CD8-positive, alpha-beta memory T cell (primary cell): ENCODE data around the gene PHYKPL. TPM values are rescaled to one million over a fixed set of nuclear protein-coding genes. Genes with fewer than 3 reads are reported as not detected.
"Not testable (repeated sequence)": the region's sequence is repeated elsewhere in the genome, so short reads cannot be mapped to it uniquely, and the experiment has no call there.

Source experiments
- CTCF ChIA-PET: fragments of 350-600 bp; sonication (Branson Sonifier 250); formaldehyde crosslinking; loops from one replicate; lab custom pipeline; 2021; ENCODE audit warnings: antibody characterized with exemption; lab: Charles Lee
- POLR2A ChIA-PET: fragments of 350-600 bp; sonication (Branson Sonifier 250); formaldehyde crosslinking; loops from one replicate; lab custom pipeline; 2021; ENCODE audit warnings: antibody characterized with exemption; lab: Charles Lee
- DNase-seq, 5 donors: peaks; one replicate each; pipeline versions ENCODE4 v3.0.0 to v3.0.0-alpha.2; 2020 to 2022; ENCODE audit warnings: mixed read lengths in 1 of 5
- H3K27ac ChIP-seq: one replicate; pipeline ENCODE4 v1.7.0; 2013; ENCODE audit warnings: low read depth, mild to moderate bottlenecking, low read length, moderate library complexity
- H3K27me3 ChIP-seq: 2 replicates; pipeline ENCODE4 v1.7.0; 2013; ENCODE audit warnings: low read length, mild to moderate bottlenecking; ENCODE audit not compliant: insufficient read depth, poor library complexity, severe bottlenecking
- H3K36me3 ChIP-seq: 2 replicates; pipeline ENCODE4 v1.7.0; 2013; ENCODE audit warnings: mild to moderate bottlenecking, low read length, moderate library complexity; ENCODE audit not compliant: insufficient read depth
- H3K4me1 ChIP-seq: 2 replicates; pipeline ENCODE4 v1.7.0; 2013; ENCODE audit warnings: mild to moderate bottlenecking, low read length, moderate library complexity; ENCODE audit not compliant: insufficient read depth
- H3K4me3 ChIP-seq: 2 replicates; pipeline ENCODE4 v1.7.0; 2013; ENCODE audit warnings: mild to moderate bottlenecking, low read length
- H3K9me3 ChIP-seq: 2 replicates; pipeline ENCODE4 v1.7.0; 2013; ENCODE audit warnings: mild to moderate bottlenecking, low read length
- H3K27ac Mint-ChIP-seq, 8 donors: one replicate each; pipeline ENCODE4 v1.8.0; 2020 to 2021; ENCODE audit warnings: mixed read lengths in 8 of 8, mild to moderate bottlenecking in 6 of 8, inconsistent platforms in 3 of 8, moderate library complexity in 3 of 8
- H3K27me3 Mint-ChIP-seq, 2 donors: one replicate each; pipeline ENCODE4 v1.8.0; 2020 to 2021; ENCODE audit warnings: mixed read lengths in 2 of 2, mild to moderate bottlenecking in 1 of 2, moderate library complexity in 1 of 2
- H3K36me3 Mint-ChIP-seq, 3 donors: one replicate each; pipeline ENCODE4 v1.8.0; 2020 to 2021; ENCODE audit warnings: mixed read lengths in 3 of 3, inconsistent platforms in 1 of 3, mild to moderate bottlenecking in 1 of 3
- H3K4me1 Mint-ChIP-seq, 3 donors: one replicate each; pipeline ENCODE4 v1.8.0; 2020 to 2021; ENCODE audit warnings: mixed read lengths in 3 of 3, inconsistent platforms in 1 of 3, mild to moderate bottlenecking in 1 of 3
- H3K4me3 Mint-ChIP-seq, 7 donors: one replicate each; pipeline ENCODE4 v1.8.0; 2020 to 2021; ENCODE audit warnings: mixed read lengths in 7 of 7, mild to moderate bottlenecking in 6 of 7, moderate library complexity in 4 of 7, inconsistent platforms in 2 of 7
- H3K9me3 Mint-ChIP-seq, 5 donors: one replicate each; pipeline ENCODE4 v1.8.0; 2020 to 2022; ENCODE audit warnings: mixed read lengths in 5 of 5, mild to moderate bottlenecking in 3 of 5, moderate library complexity in 2 of 5, inconsistent platforms in 1 of 5
- polyA plus RNA-seq: library from polyadenylated mRNA; unstranded; fragments of 300-500 nt; fragmentation: Illumina TruSeq; gene quantifications from one replicate; pipeline ENCODE4 v1.2.3, GENCODE V29; 2021
- total RNA-seq, 2 experiments: library from RNA; stranded (reverse); gene quantifications; one replicate each; pipeline ENCODE4 v1.2.3, GENCODE V29; 2021

PHYKPL gene
- total and polyA plus RNA-seq, 3 experiments from 2014 or later: 41.6 to 61.1 (median 57.8) TPM

GRCh38 chr5:178259623-178260536 lies 27.3 kb upstream of the PHYKPL start:
- Mint-ChIP-seq H3K4me3 (no peak overlapping the region), H3K27me3 (peaks cover 0 to 4% of the 10 kb centered on the region in 2 donors), H3K9me3 (no peaks in the 10 kb centered on the region), H3K36me3 (no peaks in the 10 kb centered on the region), H3K27ac (no peak overlapping the region), H3K4me1 (no peaks in the 10 kb centered on the region)
- ChIA-PET POLR2A (no interaction called here), CTCF (no interaction called here)
- H3K27ac ChIP-seq: no peak overlapping the region
- DNase-seq: no peak
- H3K9me3 ChIP-seq: no peaks in the 10 kb centered on the region
- no peaks in the 10 kb centered on the region for H3K27me3 ChIP-seq
- H3K4me3 ChIP-seq: no peak overlapping the region
- no peaks in the 10 kb centered on the region for H3K36me3 ChIP-seq
- no peaks in the 10 kb centered on the region for H3K4me1 ChIP-seq

- peaks cover 0 to 4% of the 10 kb centered on the region in 2 donors for H3K27me3 Mint-ChIP-seq
- Histone ChIP-seq H3K36me3 (no peaks in the 10 kb centered on the region), H3K9me3 (no peaks in the 10 kb centered on the region), H3K27me3 (no peaks in the 10 kb centered on the region), H3K4me3 (no peak overlapping the region), H3K27ac (no peak overlapping the region), H3K4me1 (no peaks in the 10 kb centered on the region)
- H3K4me3 Mint-ChIP-seq: no peak overlapping the region
- H3K4me1 Mint-ChIP-seq: peaks cover 0 to 3% (median 0%) of the 10 kb centered on the region in 3 donors
- H3K9me3 Mint-ChIP-seq: no peaks in the 10 kb centered on the region
- ChIA-PET POLR2A (no interaction called here), CTCF (no interaction called here)
- no peak for DNase-seq
- H3K36me3 Mint-ChIP-seq: no peaks in the 10 kb centered on the region
- H3K27ac Mint-ChIP-seq: no peak overlapping the region
Observed at GRCh38 chr5:178257650-178258049, 25.0 kb upstream of the PHYKPL start.

DNA sequence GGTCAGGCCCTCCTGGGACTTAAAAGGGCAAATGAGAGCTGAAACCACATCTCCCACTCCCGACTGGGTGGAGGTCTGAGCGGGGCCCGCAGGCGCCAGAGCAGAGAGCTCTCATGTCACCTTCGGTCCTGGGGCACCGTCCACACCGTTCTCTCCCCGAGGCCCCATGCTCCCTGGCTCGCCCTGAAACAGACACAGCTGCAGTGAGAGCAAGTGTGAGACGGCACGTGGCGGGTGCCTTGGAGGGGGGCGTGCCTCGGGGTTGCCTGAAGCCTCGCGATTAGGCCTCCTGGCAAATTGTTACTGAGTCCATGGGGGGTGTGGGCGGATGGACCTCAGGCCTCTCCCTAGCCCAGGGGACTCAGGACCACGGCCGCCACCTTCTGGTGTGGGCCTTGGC lies 24.1 kb upstream of the PHYKPL start:
- Mint-ChIP-seq H3K36me3 (no peaks in the 10 kb centered on the region), H3K27ac (no peak overlapping the region), H3K9me3 (no peaks in the 10 kb centered on the region), H3K4me1 (peaks cover 0 to 3% (median 0%) of the 10 kb centered on the region in 3 donors), H3K27me3 (peaks cover 0 to 2% of the 10 kb centered on the region in 2 donors), H3K4me3 (no peak overlapping the region)
- CTCF ChIA-PET: no interaction called here
- no peak overlapping the region for H3K4me3 ChIP-seq
- DNase-seq: no peak
- no peak overlapping the region for H3K27ac ChIP-seq
- H3K9me3 ChIP-seq: no peaks in the 10 kb centered on the region
- H3K36me3 ChIP-seq: no peaks in the 10 kb centered on the region
- no peaks in the 10 kb centered on the region for H3K27me3 ChIP-seq
- POLR2A ChIA-PET: no interaction called here
- no peaks in the 10 kb centered on the region for H3K4me1 ChIP-seq

DNA sequence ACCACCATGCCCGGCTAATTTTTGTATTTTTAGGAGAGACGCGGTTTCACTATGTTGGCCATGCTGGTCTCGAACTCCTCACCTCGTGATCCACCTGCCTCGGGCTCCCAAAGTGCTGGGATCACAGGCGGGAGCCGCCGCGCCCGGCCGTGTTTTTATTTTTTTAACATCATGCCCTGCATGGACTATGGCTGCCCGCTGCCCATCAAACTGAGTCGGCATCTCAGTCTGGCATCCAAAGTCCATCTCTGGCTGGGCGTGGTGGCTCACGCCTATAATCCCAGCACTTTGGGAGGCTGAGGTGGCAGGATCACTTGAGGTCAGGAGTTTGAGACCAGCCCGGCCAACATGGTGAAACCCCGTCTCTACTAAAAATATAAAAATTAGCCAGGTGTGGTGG lies 21.0 kb upstream of the PHYKPL start:
- peaks cover 18% of the 10 kb centered on the region for H3K4me1 ChIP-seq
- H3K27ac ChIP-seq, H3K9me3 Mint-ChIP-seq, H3K36me3 Mint-ChIP-seq, DNase-seq, H3K36me3 ChIP-seq, POLR2A ChIA-PET, H3K4me3 ChIP-seq, H3K27me3 Mint-ChIP-seq, H3K27me3 ChIP-seq, H3K9me3 ChIP-seq, H3K27ac Mint-ChIP-seq, CTCF ChIA-PET: not testable (repeated sequence)
- Mint-ChIP-seq H3K4me1 (peaks cover 15 to 22% (median 18%) of the 10 kb centered on the region in 3 donors), H3K4me3 (peak overlapping the region in 1 of 7 donors; percentile 36)

DNA sequence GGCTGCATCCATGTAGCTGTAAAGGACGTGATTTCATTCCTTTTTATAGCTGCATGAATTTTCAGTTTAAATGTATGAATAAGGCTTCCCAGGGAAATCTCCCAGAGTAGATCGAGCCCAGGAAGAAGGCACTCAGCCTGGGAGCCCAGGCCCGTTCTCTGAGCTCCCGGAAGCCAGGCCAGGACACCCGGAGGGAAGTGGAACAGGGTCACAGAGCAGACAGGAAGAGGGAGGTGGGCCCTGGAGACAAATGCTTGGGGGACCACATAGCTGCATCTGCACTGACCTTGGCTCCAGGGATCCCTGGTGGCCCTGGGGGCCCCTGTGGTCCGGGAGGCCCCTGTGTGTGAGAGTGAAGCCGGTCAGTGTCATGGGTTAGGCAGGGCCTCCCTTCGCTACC lies 19.7 kb upstream of the PHYKPL start:
- Mint-ChIP-seq H3K4me3 (no peak overlapping the region), H3K36me3 (no peaks in the 10 kb centered on the region), H3K27ac (no peak overlapping the region), H3K9me3 (peaks cover 0 to 3% (median 0%) of the 10 kb centered on the region in 5 donors), H3K27me3 (peaks cover 0 to 4% of the 10 kb centered on the region in 2 donors), H3K4me1 (peaks cover 22 to 31% (median 30%) of the 10 kb centered on the region in 3 donors)
- Histone ChIP-seq H3K27me3 (no peaks in the 10 kb centered on the region), H3K36me3 (no peaks in the 10 kb centered on the region), H3K9me3 (no peaks in the 10 kb centered on the region), H3K4me3 (no peak overlapping the region), H3K27ac (no peak overlapping the region), H3K4me1 (peaks cover 23% of the 10 kb centered on the region)
- ChIA-PET POLR2A (no interaction called here), CTCF (interaction anchor here (0.9 to 1.2 kb wide), 2 partner anchors 17 to 338 kb away, joined by 3 read pairs; partner anchors contain the start of gene COL23A1)
- DNase-seq: no peak

DNA sequence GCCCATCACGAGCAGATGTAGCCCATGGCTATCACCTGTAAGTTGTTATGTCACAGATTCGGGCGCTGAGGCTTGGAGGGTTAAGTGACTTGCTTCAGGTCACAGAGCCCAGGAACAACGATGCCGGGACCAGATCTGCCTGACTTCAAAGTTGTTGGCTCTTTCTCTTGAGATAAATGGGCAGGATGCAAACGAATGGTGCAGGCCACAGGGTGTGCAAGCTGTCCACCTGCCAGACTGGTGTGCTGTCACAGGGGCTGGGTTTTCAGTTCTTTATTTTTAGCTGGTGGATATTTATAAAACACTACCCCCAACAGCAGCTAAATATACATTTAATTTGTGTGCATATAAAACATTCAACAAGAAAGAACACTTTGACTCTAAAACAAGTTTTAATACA lies 17.7 kb upstream of the PHYKPL start:
- no peak for DNase-seq
- Mint-ChIP-seq H3K4me1 (peaks cover 22 to 36% (median 36%) of the 10 kb centered on the region in 3 donors), H3K9me3 (peaks cover 0 to 3% (median 0%) of the 10 kb centered on the region in 5 donors), H3K27ac (peak overlapping the region in 5 of 8 donors; percentile 22 to 92 (median 46)), H3K27me3 (peaks cover 0 to 4% of the 10 kb centered on the region in 2 donors), H3K4me3 (peak overlapping the region in 1 of 7 donors; percentile 19), H3K36me3 (no peaks in the 10 kb centered on the region)
- CTCF ChIA-PET: interaction anchor here (0.6 kb wide), 1 partner anchor 14 kb away, joined by 3 read pairs; no protein-coding TSS in a partner anchor
- Histone ChIP-seq H3K4me3 (no peak overlapping the region), H3K27ac (no peak overlapping the region), H3K9me3 (no peaks in the 10 kb centered on the region), H3K36me3 (no peaks in the 10 kb centered on the region), H3K4me1 (peaks cover 23% of the 10 kb centered on the region), H3K27me3 (no peaks in the 10 kb centered on the region)
- POLR2A ChIA-PET: no interaction called here

GRCh38 chr5:178249191-178249989 lies 16.8 kb upstream of the PHYKPL start:
- Mint-ChIP-seq H3K27me3 (peaks cover 0 to 4% of the 10 kb centered on the region in 2 donors), H3K9me3 (peaks cover 0 to 3% (median 0%) of the 10 kb centered on the region in 5 donors), H3K4me1 (peaks cover 22 to 38% (median 36%) of the 10 kb centered on the region in 3 donors), H3K4me3 (peak overlapping the region; percentile 66 to 84 (median 79)), H3K27ac (peak overlapping the region in 7 of 8 donors; percentile 85 to 94 (median 91)), H3K36me3 (no peaks in the 10 kb centered on the region)
- H3K27me3 ChIP-seq: no peaks in the 10 kb centered on the region
- H3K27ac ChIP-seq: no peak overlapping the region
- no peaks in the 10 kb centered on the region for H3K36me3 ChIP-seq
- peak in 4 of 5 donors; percentile 35 to 80 (median 54) for DNase-seq
- ChIA-PET CTCF (interaction anchor here (0.6 to 2.4 kb wide), 4 partner anchors 9 to 434 kb away, joined by 3 to 13 read pairs (median 4); no protein-coding TSS in a partner anchor), POLR2A (interaction anchor here (0.6 kb wide), 1 partner anchor 158 kb away, joined by 4 read pairs; no protein-coding TSS in a partner anchor)
- peaks cover 23% of the 10 kb centered on the region for H3K4me1 ChIP-seq
- no peak overlapping the region for H3K4me3 ChIP-seq
- no peaks in the 10 kb centered on the region for H3K9me3 ChIP-seq
